AG09309 (cell line): Measurements from ENCODE around the gene KPNA4.
"Not testable (repeated sequence)": the region's sequence is repeated elsewhere in the genome, so short reads cannot be mapped to it uniquely, and the experiment has no call there.

Experiments
- DNase-seq: peaks from one replicate; pipeline ENCODE4 v3.0.0-alpha.2; 2010; ENCODE audit warnings: low read depth
- H3K4me3 ChIP-seq: 2 replicates; pipeline ENCODE4 v1.5.1; 2011; ENCODE audit warnings: mild to moderate bottlenecking, low read depth, low read length, moderate library complexity; ENCODE audit not compliant: control insufficient read depth
- TF ChIP-seq, protein P1 (sequence below): IDR thresholded peaks from 2 replicates; pipeline ENCODE4 v1.5.1; 2011; ENCODE audit warnings: mild to moderate bottlenecking, low read depth, low read length, inconsistent platforms; ENCODE audit not compliant: insufficient read depth, control insufficient read depth; ENCODE audit errors: missing control alignments

KPNA4 gene

GRCh38 chr3:160531311-160531710 is 34.1 kb downstream of the KPNA4 start:
- no peak for DNase-seq
- TF ChIP-seq, protein P1, sequence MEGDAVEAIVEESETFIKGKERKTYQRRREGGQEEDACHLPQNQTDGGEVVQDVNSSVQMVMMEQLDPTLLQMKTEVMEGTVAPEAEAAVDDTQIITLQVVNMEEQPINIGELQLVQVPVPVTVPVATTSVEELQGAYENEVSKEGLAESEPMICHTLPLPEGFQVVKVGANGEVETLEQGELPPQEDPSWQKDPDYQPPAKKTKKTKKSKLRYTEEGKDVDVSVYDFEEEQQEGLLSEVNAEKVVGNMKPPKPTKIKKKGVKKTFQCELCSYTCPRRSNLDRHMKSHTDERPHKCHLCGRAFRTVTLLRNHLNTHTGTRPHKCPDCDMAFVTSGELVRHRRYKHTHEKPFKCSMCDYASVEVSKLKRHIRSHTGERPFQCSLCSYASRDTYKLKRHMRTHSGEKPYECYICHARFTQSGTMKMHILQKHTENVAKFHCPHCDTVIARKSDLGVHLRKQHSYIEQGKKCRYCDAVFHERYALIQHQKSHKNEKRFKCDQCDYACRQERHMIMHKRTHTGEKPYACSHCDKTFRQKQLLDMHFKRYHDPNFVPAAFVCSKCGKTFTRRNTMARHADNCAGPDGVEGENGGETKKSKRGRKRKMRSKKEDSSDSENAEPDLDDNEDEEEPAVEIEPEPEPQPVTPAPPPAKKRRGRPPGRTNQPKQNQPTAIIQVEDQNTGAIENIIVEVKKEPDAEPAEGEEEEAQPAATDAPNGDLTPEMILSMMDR = no peak
- H3K4me3 ChIP-seq = no peak overlapping the region

- H3K4me3 ChIP-seq, DNase-seq: not testable (repeated sequence)
These were observed 49.0 kb downstream of the KPNA4 start for GRCh38 chr3:160516391-160516790.

DNA sequence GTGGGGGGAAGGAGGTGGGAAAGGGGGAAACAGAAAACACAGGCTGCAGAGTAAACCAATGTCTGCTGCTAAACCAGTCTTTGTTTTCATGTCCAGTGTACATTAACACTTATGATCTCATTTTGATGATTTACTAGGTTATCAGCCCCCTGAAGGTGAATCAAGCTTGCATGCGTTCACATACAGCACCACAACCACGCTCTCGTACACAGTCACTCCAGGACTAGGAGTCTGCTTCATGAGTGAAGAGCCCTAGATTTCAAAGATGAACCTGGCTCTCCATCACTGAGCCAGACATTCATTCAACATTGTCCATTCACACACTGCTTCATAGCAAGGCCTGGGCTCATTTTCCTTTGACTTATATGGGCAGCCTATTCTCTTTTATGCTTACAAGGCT is 64.0 kb downstream of the KPNA4 start:
- TF ChIP-seq, protein P1 = no peak
- no peak overlapping the region for H3K4me3 ChIP-seq
- DNase-seq = no peak

DNA sequence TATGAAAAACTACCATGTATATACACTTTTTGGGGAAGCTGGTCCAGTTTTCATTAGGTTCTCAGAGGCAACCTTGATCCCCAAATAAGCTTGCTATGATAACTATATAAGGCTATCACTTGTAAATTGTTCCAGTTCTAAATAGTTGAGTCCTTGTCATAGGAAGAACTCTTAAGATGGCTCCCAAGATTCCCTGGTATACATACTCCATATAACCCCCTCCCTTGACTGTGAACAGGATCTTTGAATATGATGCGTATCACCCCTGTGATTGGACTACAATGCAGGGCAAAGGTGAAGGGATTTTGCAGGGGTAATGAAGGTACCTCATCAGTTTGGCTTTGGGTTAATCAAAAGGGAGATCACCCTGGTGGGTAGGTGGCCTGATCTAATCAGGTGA is 67.2 kb downstream of the KPNA4 start:
- TF ChIP-seq, protein P1 = no peak
- DNase-seq = no peak
- H3K4me3 ChIP-seq = no peak overlapping the region

DNA sequence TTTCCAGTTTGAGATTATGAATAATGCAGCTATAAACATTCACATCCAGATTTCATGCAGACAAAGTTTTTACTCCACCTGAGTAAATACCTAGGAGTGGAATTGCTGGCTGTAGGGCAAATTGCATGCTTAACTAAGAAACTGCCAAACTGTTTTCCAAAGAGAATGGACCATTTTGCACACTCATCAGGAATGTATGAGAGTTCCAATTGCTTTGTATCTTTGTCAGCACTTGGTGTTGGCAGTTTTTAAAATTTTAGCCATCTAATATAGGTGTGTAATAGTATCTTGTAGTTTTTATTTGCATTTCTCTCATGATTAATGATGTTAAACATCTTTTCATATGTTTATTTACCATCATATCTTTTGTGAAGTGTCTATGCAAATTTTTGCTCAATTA is 75.2 kb downstream of the KPNA4 start:
- TF ChIP-seq, protein P1 = no peak
- no peak overlapping the region for H3K4me3 ChIP-seq
- DNase-seq = no peak

- DNase-seq = peak; percentile 32
- no peak overlapping the region for H3K4me3 ChIP-seq
- TF ChIP-seq, protein P1 = peak; percentile 42
These were observed 78.9 kb downstream of the KPNA4 start for GRCh38 chr3:160486459-160486869.

DNA sequence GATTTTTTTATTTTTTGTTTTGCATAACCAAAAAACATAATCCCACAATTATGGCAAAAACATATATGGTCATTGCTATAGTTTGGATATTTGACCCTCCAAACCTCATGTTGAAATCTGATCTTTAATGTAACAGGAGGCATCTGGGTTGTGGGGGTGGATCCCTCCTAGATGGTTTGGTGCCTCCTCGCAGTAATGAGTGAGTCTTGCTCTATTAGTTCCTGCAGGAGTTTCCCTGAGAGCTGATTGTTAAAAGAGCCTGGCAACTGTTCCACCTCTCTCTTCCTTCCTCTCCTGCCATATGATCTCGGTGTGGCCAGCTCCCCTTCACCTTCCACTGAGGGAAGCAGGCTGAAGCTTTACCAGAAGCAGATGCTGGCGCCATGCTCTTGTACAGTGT is 82.6 kb downstream of the KPNA4 start:
- TF ChIP-seq, protein P1 = no peak
- H3K4me3 ChIP-seq = no peak overlapping the region
- DNase-seq = no peak
